Measurements from ENCODE around the gene PIPOX. TPM values are rescaled to one million over a fixed set of nuclear protein-coding genes. Genes with fewer than 3 reads are reported as not detected.

PIPOX gene
- total and polyA plus RNA-seq, 2 of the 8 experiments (the other 6 are each of a cell fraction or from before 2014, with no cell fraction given), result 57.2 to 99.6 TPM

- Histone ChIP-seq H2BK20ac (ENCODE audit: low read length) (peak overlapping the region; percentile 92; the same call in 1 of the 2 replicates), H3K27ac (ENCODE audit: low read depth, low read length) (no peak overlapping the region), H2AFZ (ENCODE audit: low read length) (no peak overlapping the region), H2BK120ac (replicated peaks; ENCODE audit: low read depth, low read length) (no peak overlapping the region), H2AK5ac (ENCODE audit: low read depth, low read length) (no peak overlapping the region), H3K27me3 (replicated peaks in 1 of 4; ENCODE audit: control insufficient read depth in 3 of 4, extremely low read depth in 1 of 4, insufficient read depth in 3 of 4, low read length in 3 of 4) (peaks cover 0 to 3% (median 0%) of the 10 kb centered on the region in 4 experiments; a peak in 3 of 7 replicates), H3K4me2 (ENCODE audit: insufficient read depth in 1 of 2, low read depth in 2 of 2, low read length in 2 of 2) (peak overlapping the region in 1 of 2 experiments; percentile 36; a peak in 2 of 4 replicates), H4K8ac (ENCODE audit: extremely low read depth, insufficient read depth, low read length) (no peak overlapping the region), H3K23me2 (ENCODE audit: low read depth, low read length) (no peaks in the 10 kb centered on the region), H2BK15ac (ENCODE audit: low read length) (no peak overlapping the region), H3K14ac (ENCODE audit: insufficient read length) (no peak overlapping the region), H3K4ac (replicated peaks; ENCODE audit: insufficient read length, low read depth, low read length) (no peak overlapping the region), H3K79me2 (ENCODE audit: control insufficient read depth in 1 of 2, insufficient read depth in 2 of 2, low read length in 2 of 2) (no peaks in the 10 kb centered on the region), H4K5ac (ENCODE audit: insufficient read length, low read depth, low read length) (no peak overlapping the region), H2BK12ac (ENCODE audit: low read depth, low read length) (no peak overlapping the region), H3K79me1 (ENCODE audit: low read depth, low read length) (no peaks in the 10 kb centered on the region), H4K20me1 (replicated peaks in 1 of 2; ENCODE audit: control insufficient read depth in 1 of 2, insufficient read depth in 2 of 2, low read length in 2 of 2) (no peaks in the 10 kb centered on the region), H2BK5ac (ENCODE audit: low read depth, low read length) (no peak overlapping the region; the same call in 1 of the 2 replicates), H3K18ac (ENCODE audit: extremely low read depth, low read length) (no peak overlapping the region; the same call in 1 of the 2 replicates), H3K56ac (replicated peaks; ENCODE audit: insufficient read length, low read depth, low read length) (no peak overlapping the region), H3K4me3 (ENCODE audit: extremely low read depth in 1 of 4, insufficient read depth in 2 of 4, low read depth in 3 of 4, low read length in 4 of 4) (no peak overlapping the region), H3K9me3 (ENCODE audit: insufficient read depth in 2 of 2, low read depth in 1 of 2, low read length in 1 of 2) (no peaks in the 10 kb centered on the region), H3K23ac (ENCODE audit: insufficient read length) (no peak overlapping the region), H4K91ac (replicated peaks; ENCODE audit: insufficient read length, low read length) (no peak overlapping the region), H3K36me3 (ENCODE audit: control insufficient read depth in 2 of 4, insufficient read depth in 4 of 4, low read length in 3 of 4) (no peaks in the 10 kb centered on the region), H3K9ac (replicated peaks in 1 of 4; ENCODE audit: extremely low read depth in 1 of 4, low read depth in 3 of 4, low read length in 3 of 4) (no peak overlapping the region), H3K4me1 (replicated peaks in 1 of 4; ENCODE audit: control insufficient read depth in 3 of 4, insufficient read depth in 4 of 4, low read length in 3 of 4) (peaks cover 20 to 37% (median 31%) of the 10 kb centered on the region in 4 experiments)
- DNase-seq (ENCODE audit: low read depth in 1 of 2, low spot score in 2 of 2) (no peak), FAIRE-seq (no peak)
- ChIA-PET POLR2A (ENCODE audit: partially characterized antibody) (interaction anchor here (1.0 to 4.7 kb wide), 10 partner anchors 11 to 72 kb away, joined by 3 to 47 read pairs (median 6); partner anchors contain the start of genes PHF12, PIPOX and SEZ6), CTCF (ENCODE audit: partially characterized antibody) (interaction anchor here (0.7 to 9.0 kb wide), 14 partner anchors 10 to 95 kb away, joined by 3 to 105 read pairs (median 6); partner anchors contain the start of gene SEZ6)
- TF ChIP-seq SP1 (IDR thresholded peaks at IDR 0.05; ENCODE audit: low read depth, low read length) (no peak), TAF1 (IDR thresholded peaks at IDR 0.05; ENCODE audit: low read depth, low read length) (no peak), SRF (IDR thresholded peaks at IDR 0.05; ENCODE audit: low read depth, low read length) (no peak), ATF2 (IDR thresholded peaks at IDR 0.05; ENCODE audit: low read length) (no peak), POU5F1 (IDR thresholded peaks at IDR 0.05; ENCODE audit: low read depth, low read length) (no peak), HDAC2 (IDR thresholded peaks at IDR 0.05; ENCODE audit: borderline replicate concordance in 1 of 2, low read depth in 2 of 2, low read length in 2 of 2) (no peak), BRCA1 (IDR thresholded peaks at IDR 0.05; ENCODE audit: low read depth, low read length) (no peak), TEAD4 (IDR thresholded peaks at IDR 0.05; ENCODE audit: low read depth, low read length) (no peak), CEBPB (IDR thresholded peaks at IDR 0.05; ENCODE audit: low read depth, low read length) (no peak), YY1 (IDR thresholded peaks at IDR 0.05; ENCODE audit: low read depth, low read length) (no peak), HDAC6 (IDR thresholded peaks at IDR 0.05; ENCODE audit: low read depth, low read length) (no peak)
- WGBS, 2 experiments (ENCODE audit: extremely low coverage in 1 of 2, insufficient coverage in 1 of 2, insufficient read length in 1 of 2, insufficient replicate concordance in 2 of 2, low coverage in 1 of 2, low lambda C conversion rate in 2 of 2, missing lambda C conversion rate in 1 of 2), result 89% methylated on average over 7 of the region's 8 CpGs; no CpG with 5 or more reads in 1 of the 2 experiments
Measured at GRCh38 chr17:29020576-29020975, 22.4 kb upstream of the PIPOX start.
